ENCODE measurements around the gene SLC25A13. TPM values are rescaled to one million over a fixed set of nuclear protein-coding genes. Genes with fewer than 3 reads are reported as not detected.
A peak's percentile ranks its signal among the peaks of the same experiment; 100 is the strongest.

SLC25A13 gene
- total and polyA plus RNA-seq, 9 of the 15 experiments (the other 6 are each of a cell fraction or from before 2014, with no cell fraction given) = 21.4 to 80.2 (median 58.7) TPM

- TF ChIP-seq NCOA4 (IDR thresholded peaks at IDR 0.05; ENCODE audit: partially characterized antibody) (no peak), MAFG (tag; conservative IDR thresholded peaks at IDR 0.05) (peak; percentile 93), ZNF282 (CRISPR knock-in tag; IDR thresholded peaks at IDR 0.05) (no peak), ESRRB (CRISPR knock-in tag; IDR thresholded peaks at IDR 0.05; ENCODE audit: borderline replicate concordance) (no peak), NFE2 (IDR thresholded peaks at IDR 0.05; ENCODE audit: low read depth) (peak; percentile 90), ZBTB9 (CRISPR knock-in tag; IDR thresholded peaks at IDR 0.05) (no peak), MEF2D (tag; conservative IDR thresholded peaks at IDR 0.05; ENCODE audit: low read depth) (no peak), PRPF4 (IDR thresholded peaks at IDR 0.05; ENCODE audit: insufficient read depth, low read depth, low read length, poor library complexity, severe bottlenecking) (no peak), IFI16 (CRISPR knock-in tag; IDR thresholded peaks at IDR 0.05) (no peak), ZNF384 (IDR thresholded peaks at IDR 0.05; ENCODE audit: low read depth, low read length) (no peak), ZNF408 (CRISPR knock-in tag; IDR thresholded peaks at IDR 0.05; ENCODE audit: low read depth) (no peak), TAF1 (IDR thresholded peaks at IDR 0.05; ENCODE audit: control insufficient read depth, extremely low read depth, insufficient read depth, low read length, severe bottlenecking) (no peak)
- TF ChIP-seq, protein P1, sequence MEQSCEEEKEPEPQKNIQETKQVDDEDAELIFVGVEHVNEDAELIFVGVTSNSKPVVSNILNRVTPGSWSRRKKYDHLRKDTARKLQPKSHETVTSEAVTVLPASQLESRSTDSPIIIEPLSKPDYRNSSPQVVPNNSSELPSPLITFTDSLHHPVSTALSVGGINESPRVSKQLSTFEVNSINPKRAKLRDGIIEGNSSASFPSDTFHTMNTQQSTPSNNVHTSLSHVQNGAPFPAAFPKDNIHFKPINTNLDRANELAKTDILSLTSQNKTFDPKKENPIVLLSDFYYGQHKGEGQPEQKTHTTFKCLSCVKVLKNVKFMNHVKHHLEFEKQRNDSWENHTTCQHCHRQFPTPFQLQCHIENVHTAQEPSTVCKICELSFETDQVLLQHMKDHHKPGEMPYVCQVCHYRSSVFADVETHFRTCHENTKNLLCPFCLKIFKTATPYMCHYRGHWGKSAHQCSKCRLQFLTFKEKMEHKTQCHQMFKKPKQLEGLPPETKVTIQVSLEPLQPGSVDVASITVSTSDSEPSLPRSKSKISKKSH (CRISPR knock-in tag; IDR thresholded peaks at IDR 0.05) = no peak
- TF ChIP-seq, protein P2, sequence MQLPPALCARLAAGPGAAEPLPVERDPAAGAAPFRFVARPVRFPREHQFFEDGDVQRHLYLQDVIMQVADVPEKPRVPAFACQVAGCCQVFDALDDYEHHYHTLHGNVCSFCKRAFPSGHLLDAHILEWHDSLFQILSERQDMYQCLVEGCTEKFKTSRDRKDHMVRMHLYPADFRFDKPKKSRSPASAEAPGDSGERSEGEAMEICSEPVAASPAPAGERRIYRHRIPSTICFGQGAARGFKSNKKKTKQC (CRISPR knock-in tag; IDR thresholded peaks at IDR 0.05) = no peak
- TF ChIP-seq, protein P3, sequence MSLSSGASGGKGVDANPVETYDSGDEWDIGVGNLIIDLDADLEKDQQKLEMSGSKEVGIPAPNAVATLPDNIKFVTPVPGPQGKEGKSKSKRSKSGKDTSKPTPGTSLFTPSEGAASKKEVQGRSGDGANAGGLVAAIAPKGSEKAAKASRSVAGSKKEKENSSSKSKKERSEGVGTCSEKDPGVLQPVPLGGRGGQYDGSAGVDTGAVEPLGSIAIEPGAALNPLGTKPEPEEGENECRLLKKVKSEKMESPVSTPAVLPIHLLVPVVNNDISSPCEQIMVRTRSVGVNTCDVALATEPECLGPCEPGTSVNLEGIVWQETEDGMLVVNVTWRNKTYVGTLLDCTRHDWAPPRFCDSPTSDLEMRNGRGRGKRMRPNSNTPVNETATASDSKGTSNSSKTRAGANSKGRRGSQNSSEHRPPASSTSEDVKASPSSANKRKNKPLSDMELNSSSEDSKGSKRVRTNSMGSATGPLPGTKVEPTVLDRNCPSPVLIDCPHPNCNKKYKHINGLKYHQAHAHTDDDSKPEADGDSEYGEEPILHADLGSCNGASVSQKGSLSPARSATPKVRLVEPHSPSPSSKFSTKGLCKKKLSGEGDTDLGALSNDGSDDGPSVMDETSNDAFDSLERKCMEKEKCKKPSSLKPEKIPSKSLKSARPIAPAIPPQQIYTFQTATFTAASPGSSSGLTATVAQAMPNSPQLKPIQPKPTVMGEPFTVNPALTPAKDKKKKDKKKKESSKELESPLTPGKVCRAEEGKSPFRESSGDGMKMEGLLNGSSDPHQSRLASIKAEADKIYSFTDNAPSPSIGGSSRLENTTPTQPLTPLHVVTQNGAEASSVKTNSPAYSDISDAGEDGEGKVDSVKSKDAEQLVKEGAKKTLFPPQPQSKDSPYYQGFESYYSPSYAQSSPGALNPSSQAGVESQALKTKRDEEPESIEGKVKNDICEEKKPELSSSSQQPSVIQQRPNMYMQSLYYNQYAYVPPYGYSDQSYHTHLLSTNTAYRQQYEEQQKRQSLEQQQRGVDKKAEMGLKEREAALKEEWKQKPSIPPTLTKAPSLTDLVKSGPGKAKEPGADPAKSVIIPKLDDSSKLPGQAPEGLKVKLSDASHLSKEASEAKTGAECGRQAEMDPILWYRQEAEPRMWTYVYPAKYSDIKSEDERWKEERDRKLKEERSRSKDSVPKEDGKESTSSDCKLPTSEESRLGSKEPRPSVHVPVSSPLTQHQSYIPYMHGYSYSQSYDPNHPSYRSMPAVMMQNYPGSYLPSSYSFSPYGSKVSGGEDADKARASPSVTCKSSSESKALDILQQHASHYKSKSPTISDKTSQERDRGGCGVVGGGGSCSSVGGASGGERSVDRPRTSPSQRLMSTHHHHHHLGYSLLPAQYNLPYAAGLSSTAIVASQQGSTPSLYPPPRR (CRISPR knock-in tag; IDR thresholded peaks at IDR 0.05; ENCODE audit: borderline replicate concordance) = no peak
- TF ChIP-seq, protein P4, sequence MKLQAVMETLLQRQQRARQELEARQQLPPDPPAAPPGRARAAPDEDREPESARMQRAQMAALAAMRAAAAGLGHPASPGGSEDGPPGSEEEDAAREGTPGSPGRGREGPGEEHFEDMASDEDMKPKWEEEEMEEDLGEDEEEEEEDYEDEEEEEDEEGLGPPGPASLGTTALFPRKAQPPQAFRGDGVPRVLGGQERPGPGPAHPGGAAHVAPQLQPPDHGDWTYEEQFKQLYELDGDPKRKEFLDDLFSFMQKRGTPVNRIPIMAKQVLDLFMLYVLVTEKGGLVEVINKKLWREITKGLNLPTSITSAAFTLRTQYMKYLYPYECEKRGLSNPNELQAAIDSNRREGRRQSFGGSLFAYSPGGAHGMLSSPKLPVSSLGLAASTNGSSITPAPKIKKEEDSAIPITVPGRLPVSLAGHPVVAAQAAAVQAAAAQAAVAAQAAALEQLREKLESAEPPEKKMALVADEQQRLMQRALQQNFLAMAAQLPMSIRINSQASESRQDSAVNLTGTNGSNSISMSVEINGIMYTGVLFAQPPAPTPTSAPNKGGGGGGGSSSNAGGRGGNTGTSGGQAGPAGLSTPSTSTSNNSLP (IDR thresholded peaks at IDR 0.05; ENCODE audit: borderline replicate concordance, low read depth, low read length) = no peak
- TF ChIP-seq, protein P5, sequence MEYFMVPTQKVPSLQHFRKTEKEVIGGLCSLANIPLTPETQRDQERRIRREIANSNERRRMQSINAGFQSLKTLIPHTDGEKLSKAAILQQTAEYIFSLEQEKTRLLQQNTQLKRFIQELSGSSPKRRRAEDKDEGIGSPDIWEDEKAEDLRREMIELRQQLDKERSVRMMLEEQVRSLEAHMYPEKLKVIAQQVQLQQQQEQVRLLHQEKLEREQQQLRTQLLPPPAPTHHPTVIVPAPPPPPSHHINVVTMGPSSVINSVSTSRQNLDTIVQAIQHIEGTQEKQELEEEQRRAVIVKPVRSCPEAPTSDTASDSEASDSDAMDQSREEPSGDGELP (CRISPR knock-in tag; IDR thresholded peaks at IDR 0.05; ENCODE audit: borderline replicate concordance) = no peak
Observed at GRCh38 chr7:96217147-96217546, 104.8 kb downstream of the SLC25A13 start (continued).

Measured in K562 (cell line).